WI38 (cell line): ENCODE data around the gene XYLT1.

Experiments
- H3K4me3 ChIP-seq: 2 replicates; pipeline ENCODE4 v1.5.1; 2011; ENCODE audit warnings: low read depth, mild to moderate bottlenecking, control low read depth, low read length
- CTCF ChIP-seq: IDR thresholded peaks from 2 replicates; pipeline ENCODE4 v1.5.1; 2012; ENCODE audit warnings: low read depth, mild to moderate bottlenecking, control low read depth, low read length

The XYLT1 gene

GRCh38 chr16:17286443-17286842 is 184.3 kb downstream of the XYLT1 start:
- TF ChIP-seq CTCF, result no peak
- no peak overlapping the region for H3K4me3 ChIP-seq

GRCh38 chr16:17283016-17283415 is 187.7 kb downstream of the XYLT1 start:
- no peak for TF ChIP-seq CTCF
- H3K4me3 ChIP-seq, result no peak overlapping the region

- H3K4me3 ChIP-seq, result no peak overlapping the region
- TF ChIP-seq CTCF, result no peak
These were observed 188.5 kb downstream of the XYLT1 start for GRCh38 chr16:17282247-17282646.

DNA sequence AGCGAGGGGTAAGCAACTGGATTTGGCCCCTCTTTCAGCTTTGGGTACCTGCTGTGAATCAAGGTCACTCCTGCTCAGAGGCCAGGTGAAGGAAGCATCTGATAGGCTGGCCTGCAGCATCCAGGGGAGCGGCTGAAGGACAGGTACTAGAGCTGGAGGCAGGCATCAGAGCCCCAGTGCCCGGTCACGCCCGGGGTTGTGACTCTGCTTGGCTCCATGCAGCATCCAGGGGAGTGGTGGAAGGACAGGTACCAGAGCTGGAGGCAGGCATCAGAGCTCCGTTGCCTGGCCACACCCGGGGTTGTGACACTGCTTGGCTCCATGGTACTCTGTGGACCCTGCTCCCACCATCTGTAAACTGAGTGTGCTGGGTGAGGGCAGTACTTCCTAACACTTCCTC is 189.7 kb downstream of the XYLT1 start:
- H3K4me3 ChIP-seq, result no peak overlapping the region
- TF ChIP-seq CTCF, result no peak

- no peak for TF ChIP-seq CTCF
These were observed 191.8 kb downstream of the XYLT1 start for GRCh38 chr16:17278988-17279387.

GRCh38 chr16:17277981-17278381 is 192.8 kb downstream of the XYLT1 start:
- no peak overlapping the region for H3K4me3 ChIP-seq
- peak; percentile 13; the same call in 1 of the 2 replicates for TF ChIP-seq CTCF

More at GRCh38 chr16:17278988-17279387, 191.8 kb downstream of the XYLT1 start:
- no peak overlapping the region for H3K4me3 ChIP-seq

GRCh38 chr16:17276610-17277009 is 194.2 kb downstream of the XYLT1 start:
- no peak for TF ChIP-seq CTCF
- no peak overlapping the region for H3K4me3 ChIP-seq
